Measurements from ENCODE around the gene SLC18A2. TPM values are rescaled to one million over a fixed set of nuclear protein-coding genes. Genes with fewer than 3 reads are reported as not detected.

Gene SLC18A2
- total and polyA plus RNA-seq, 2 of the 8 experiments (the other 6 are each of a cell fraction or from before 2014, with no cell fraction given): 6.5 to 7.0 TPM

GRCh38 chr10:117284716-117285494 lies 44.0 kb downstream of the SLC18A2 start:
- no peak overlapping the region for H2BK12ac ChIP-seq (ENCODE audit: low read depth, low read length)
- ChIA-PET CTCF (ENCODE audit: partially characterized antibody) (interaction anchor here (1.0 to 1.9 kb wide), 3 partner anchors 9 to 42 kb away, joined by 3 to 10 read pairs (median 4); no protein-coding TSS in a partner anchor), POLR2A (ENCODE audit: partially characterized antibody) (no interaction called here)
- FAIRE-seq (no peak), DNase-seq (ENCODE audit: low read depth in 1 of 2, low spot score in 2 of 2) (no peak)
- H3K14ac ChIP-seq (ENCODE audit: insufficient read length): no peak overlapping the region
- no peak overlapping the region for H3K4me2 ChIP-seq (ENCODE audit: insufficient read depth in 1 of 2, low read depth in 2 of 2, low read length in 2 of 2)
- no peak overlapping the region for H2AFZ ChIP-seq (ENCODE audit: low read length)
- H2BK20ac ChIP-seq (ENCODE audit: low read length): no peak overlapping the region
- H3K79me2 ChIP-seq (ENCODE audit: control insufficient read depth in 1 of 2, insufficient read depth in 2 of 2, low read length in 2 of 2): no peaks in the 10 kb centered on the region
- H3K4me3 ChIP-seq (ENCODE audit: extremely low read depth in 1 of 4, insufficient read depth in 2 of 4, low read depth in 3 of 4, low read length in 4 of 4): no peak overlapping the region
- H3K18ac ChIP-seq (ENCODE audit: extremely low read depth, low read length): no peak overlapping the region
- no peak overlapping the region for H3K27ac ChIP-seq (ENCODE audit: low read depth, low read length)
- H2BK5ac ChIP-seq (ENCODE audit: low read depth, low read length): no peak overlapping the region
- TF ChIP-seq FOSL1 (IDR thresholded peaks at IDR 0.05; ENCODE audit: insufficient read depth, low read depth, low read length) (no peak), SP1 (IDR thresholded peaks at IDR 0.05; ENCODE audit: low read depth, low read length) (no peak), SIN3A (conservative IDR thresholded peaks at IDR 0.05 in 1 of 2, IDR thresholded peaks at IDR 0.05 in 1 of 2; ENCODE audit: low read depth in 1 of 2, low read length in 2 of 2) (no peak), KDM5A (IDR thresholded peaks at IDR 0.05; ENCODE audit: low read length) (no peak), RNF2 (IDR thresholded peaks at IDR 0.05; ENCODE audit: borderline replicate concordance, low read depth, low read length, missing control alignments, poor library complexity, severe bottlenecking) (no peak), YY1 (IDR thresholded peaks at IDR 0.05; ENCODE audit: low read depth, low read length) (no peak), BRCA1 (IDR thresholded peaks at IDR 0.05; ENCODE audit: low read depth, low read length) (no peak)
- TF ChIP-seq, protein P1, sequence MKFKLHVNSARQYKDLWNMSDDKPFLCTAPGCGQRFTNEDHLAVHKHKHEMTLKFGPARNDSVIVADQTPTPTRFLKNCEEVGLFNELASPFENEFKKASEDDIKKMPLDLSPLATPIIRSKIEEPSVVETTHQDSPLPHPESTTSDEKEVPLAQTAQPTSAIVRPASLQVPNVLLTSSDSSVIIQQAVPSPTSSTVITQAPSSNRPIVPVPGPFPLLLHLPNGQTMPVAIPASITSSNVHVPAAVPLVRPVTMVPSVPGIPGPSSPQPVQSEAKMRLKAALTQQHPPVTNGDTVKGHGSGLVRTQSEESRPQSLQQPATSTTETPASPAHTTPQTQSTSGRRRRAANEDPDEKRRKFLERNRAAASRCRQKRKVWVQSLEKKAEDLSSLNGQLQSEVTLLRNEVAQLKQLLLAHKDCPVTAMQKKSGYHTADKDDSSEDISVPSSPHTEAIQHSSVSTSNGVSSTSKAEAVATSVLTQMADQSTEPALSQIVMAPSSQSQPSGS (IDR thresholded peaks at IDR 0.05; ENCODE audit: low read length): no peak
- H3K23me2 ChIP-seq (ENCODE audit: low read depth, low read length): no peaks in the 10 kb centered on the region
- H3K9ac ChIP-seq (replicated peaks in 1 of 4; ENCODE audit: extremely low read depth in 1 of 4, low read depth in 3 of 4, low read length in 3 of 4): no peak overlapping the region
- H4K91ac ChIP-seq (replicated peaks; ENCODE audit: insufficient read length, low read length): no peak overlapping the region
- H4K20me1 ChIP-seq (replicated peaks in 1 of 2; ENCODE audit: control insufficient read depth in 1 of 2, insufficient read depth in 2 of 2, low read length in 2 of 2): peaks cover 0 to 1% of the 10 kb centered on the region in 2 experiments
- no peak overlapping the region for H2BK15ac ChIP-seq (ENCODE audit: low read length)
- no peak overlapping the region for H3K56ac ChIP-seq (replicated peaks; ENCODE audit: insufficient read length, low read depth, low read length)
- H3K36me3 ChIP-seq (ENCODE audit: control insufficient read depth in 2 of 4, insufficient read depth in 4 of 4, low read length in 3 of 4): peaks cover 4 to 28% (median 13%) of the 10 kb centered on the region in 4 experiments; a peak in 7 of 8 replicates
- H3K23ac ChIP-seq (ENCODE audit: insufficient read length): no peak overlapping the region
- H3K9me3 ChIP-seq (ENCODE audit: insufficient read depth in 2 of 2, low read depth in 1 of 2, low read length in 1 of 2): no peaks in the 10 kb centered on the region
- H3K27me3 ChIP-seq (replicated peaks in 1 of 4; ENCODE audit: control insufficient read depth in 3 of 4, extremely low read depth in 1 of 4, insufficient read depth in 3 of 4, low read length in 3 of 4): no peaks in the 10 kb centered on the region
- no peaks in the 10 kb centered on the region for H3K4me1 ChIP-seq (replicated peaks in 1 of 4; ENCODE audit: control insufficient read depth in 3 of 4, insufficient read depth in 4 of 4, low read length in 3 of 4)
- H4K8ac ChIP-seq (ENCODE audit: extremely low read depth, insufficient read depth, low read length): no peak overlapping the region
- H3K4ac ChIP-seq (replicated peaks; ENCODE audit: insufficient read length, low read depth, low read length): no peak overlapping the region
- 89% methylated on average over 12 of the region's 12 CpGs; no CpG with 5 or more reads in 1 of the 2 experiments for WGBS, 2 experiments (ENCODE audit: extremely low coverage in 1 of 2, insufficient coverage in 1 of 2, insufficient read length in 1 of 2, insufficient replicate concordance in 2 of 2, low coverage in 1 of 2, low lambda C conversion rate in 2 of 2, missing lambda C conversion rate in 1 of 2)
- H3K79me1 ChIP-seq (ENCODE audit: low read depth, low read length): no peaks in the 10 kb centered on the region
- H4K5ac ChIP-seq (ENCODE audit: insufficient read length, low read depth, low read length): no peak overlapping the region
- H2AK5ac ChIP-seq (ENCODE audit: low read depth, low read length): no peak overlapping the region
- no peak overlapping the region for H2BK120ac ChIP-seq (replicated peaks; ENCODE audit: low read depth, low read length)
